ENCODE measurements around the gene RSRC1. TPM values are rescaled to one million over a fixed set of nuclear protein-coding genes. Genes with fewer than 3 reads are reported as not detected.
A peak's percentile ranks its signal among the peaks of the same experiment; 100 is the strongest.

RSRC1 gene
- total RNA-seq, 1 experiment from 2014 or later = 63.9 TPM

DNA sequence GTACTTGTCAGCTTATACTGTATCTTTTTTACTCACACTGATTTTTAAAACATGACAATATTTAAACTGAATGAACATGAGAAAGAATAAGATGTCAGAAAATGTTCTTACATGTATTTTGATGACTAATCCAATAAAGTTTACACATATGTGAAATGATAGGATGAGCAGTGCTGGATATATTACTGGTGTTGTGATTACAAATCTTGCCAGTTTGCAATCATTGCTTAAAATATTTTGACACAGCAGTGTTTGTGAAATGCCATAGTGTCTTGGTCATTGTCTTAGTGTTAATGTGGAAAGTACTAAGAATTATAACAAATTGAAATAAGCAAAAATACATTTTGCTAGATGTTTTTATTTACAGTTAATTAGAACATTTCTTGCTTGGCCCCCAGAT is 342.4 kb downstream of the RSRC1 start:
- in situ Hi-C loops (cut with HindIII; ENCODE audit: low pct_unique_long_range_greater_than_20kb, low sequenced_read_pairs) = no loop called here
- no peak for DNase-seq (ENCODE audit: low read depth, low spot score)

- no peak for DNase-seq (ENCODE audit: low read depth, low spot score)
- in situ Hi-C loops (cut with HindIII; ENCODE audit: low pct_unique_long_range_greater_than_20kb, low sequenced_read_pairs) = no loop called here
Measured at GRCh38 chr3:158453004-158453403, 343.1 kb downstream of the RSRC1 start.

- in situ Hi-C loops (cut with HindIII; ENCODE audit: low pct_unique_long_range_greater_than_20kb, low sequenced_read_pairs) = no loop called here
- no peak for DNase-seq (ENCODE audit: low read depth, low spot score)
Measured at GRCh38 chr3:158453865-158454264, 344.0 kb downstream of the RSRC1 start.

DNA sequence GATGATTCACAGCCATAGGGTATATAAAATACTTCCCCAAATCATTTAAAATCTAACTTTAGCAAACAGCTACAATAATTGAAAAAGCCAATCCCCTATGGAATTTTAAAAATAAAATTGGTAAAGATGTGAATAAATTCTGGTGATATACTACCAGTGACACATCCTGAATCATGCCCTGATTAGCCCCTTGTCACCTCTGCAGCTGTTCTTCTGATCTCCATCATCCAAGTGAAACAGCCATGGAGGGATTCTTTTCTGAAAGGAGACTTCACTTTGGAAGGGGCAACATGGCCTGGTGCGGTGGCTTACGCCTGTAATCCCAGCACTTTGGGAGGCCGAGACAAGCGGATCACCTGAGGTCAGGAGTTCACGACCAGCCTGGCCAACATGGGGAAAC is 345.5 kb downstream of the RSRC1 start:
- no peak for DNase-seq (ENCODE audit: low read depth, low spot score)
- in situ Hi-C loops (cut with HindIII; ENCODE audit: low pct_unique_long_range_greater_than_20kb, low sequenced_read_pairs) = no loop called here

- in situ Hi-C loops (cut with HindIII; ENCODE audit: low pct_unique_long_range_greater_than_20kb, low sequenced_read_pairs) = no loop called here
- DNase-seq (ENCODE audit: low read depth, low spot score) = no peak
Measured at GRCh38 chr3:158456114-158456513, 346.2 kb downstream of the RSRC1 start.

DNA sequence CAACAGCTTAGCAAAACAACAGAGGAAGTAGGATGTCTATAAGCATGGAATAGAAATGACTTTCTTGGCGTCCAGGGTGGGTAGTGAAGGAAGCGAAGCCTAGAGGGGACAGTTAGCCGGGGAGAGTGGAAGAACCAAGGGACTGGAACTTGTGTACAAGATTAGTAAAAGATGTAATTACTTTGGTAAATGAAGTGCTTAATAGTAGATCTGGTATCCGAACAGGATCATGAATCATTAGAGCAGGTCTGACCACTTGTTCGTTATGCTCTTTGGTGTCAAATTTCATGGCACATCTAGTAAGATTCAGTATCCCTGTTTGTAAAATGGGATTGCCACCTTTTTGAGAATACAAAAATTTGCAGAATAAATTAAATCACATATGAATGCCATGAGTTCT is 348.6 kb downstream of the RSRC1 start:
- DNase-seq (ENCODE audit: low read depth, low spot score) = no peak
- in situ Hi-C loops (cut with HindIII; ENCODE audit: low pct_unique_long_range_greater_than_20kb, low sequenced_read_pairs) = no loop called here

DNA sequence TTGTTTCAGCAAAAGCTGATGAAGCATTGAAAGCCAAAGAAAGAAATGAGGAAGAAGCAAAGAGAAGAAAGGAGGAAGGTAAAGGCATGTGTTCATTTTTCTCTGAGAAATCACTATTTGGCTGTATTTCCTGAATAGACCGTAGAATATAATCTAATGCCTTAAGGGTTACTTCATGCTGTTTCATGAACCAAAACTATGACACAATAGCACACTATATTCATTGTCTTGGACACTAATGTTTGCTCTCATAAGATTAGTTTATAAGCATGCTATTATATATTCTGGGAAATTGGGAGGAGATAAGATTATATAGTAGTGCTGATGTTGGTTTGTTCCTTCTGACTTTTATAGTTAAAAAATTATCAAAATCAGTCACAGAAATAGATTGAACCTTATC is 351.0 kb downstream of the RSRC1 start:
- DNase-seq (ENCODE audit: low read depth, low spot score) = peak; percentile 85
- in situ Hi-C loops (cut with HindIII; ENCODE audit: low pct_unique_long_range_greater_than_20kb, low sequenced_read_pairs) = no loop called here

- in situ Hi-C loops (cut with HindIII; ENCODE audit: low pct_unique_long_range_greater_than_20kb, low sequenced_read_pairs) = no loop called here
- DNase-seq (ENCODE audit: low read depth, low spot score) = no peak
Measured at GRCh38 chr3:158463556-158463955, 353.7 kb downstream of the RSRC1 start.

- DNase-seq (ENCODE audit: low read depth, low spot score) = no peak
- in situ Hi-C loops (cut with HindIII; ENCODE audit: low pct_unique_long_range_greater_than_20kb, low sequenced_read_pairs) = no loop called here
Measured at GRCh38 chr3:158465074-158465473, 355.2 kb downstream of the RSRC1 start.

- no peak for DNase-seq (ENCODE audit: low read depth, low spot score)
- in situ Hi-C loops (cut with HindIII; ENCODE audit: low pct_unique_long_range_greater_than_20kb, low sequenced_read_pairs) = no loop called here
Measured at GRCh38 chr3:158470944-158471638, 361.2 kb downstream of the RSRC1 start.

DNA sequence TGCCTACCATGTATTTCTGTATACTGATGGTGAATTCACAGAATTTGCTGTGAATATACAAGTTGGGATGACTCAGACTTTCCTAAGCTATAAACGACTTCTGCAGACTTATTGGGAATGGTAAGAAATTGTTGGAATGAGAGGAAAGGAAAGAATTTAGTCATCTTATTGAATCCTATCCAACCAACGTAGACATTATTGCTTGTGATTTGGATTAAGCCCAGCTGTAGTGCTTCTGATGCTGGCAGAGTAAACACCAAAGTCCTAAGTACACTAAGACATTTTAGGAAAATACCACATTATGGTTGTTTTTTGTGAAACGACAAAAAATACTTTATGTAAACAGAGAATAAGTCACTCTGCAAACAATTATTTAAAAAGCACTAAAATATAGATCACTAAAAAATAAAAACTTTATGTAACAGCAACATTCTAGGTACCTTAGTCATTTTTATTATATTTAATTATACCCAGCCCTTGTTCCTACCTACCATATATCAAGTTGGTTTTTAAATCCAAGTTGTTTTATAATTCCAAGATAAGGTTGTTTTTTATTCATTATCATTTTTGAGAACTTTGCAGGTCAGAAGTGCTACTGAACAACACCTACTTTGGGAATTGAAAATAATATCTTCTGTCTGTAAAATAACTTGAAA is 361.9 kb downstream of the RSRC1 start:
- in situ Hi-C loops (cut with HindIII; ENCODE audit: low pct_unique_long_range_greater_than_20kb, low sequenced_read_pairs) = no loop called here
- DNase-seq (ENCODE audit: low read depth, low spot score) = no peak

DNA sequence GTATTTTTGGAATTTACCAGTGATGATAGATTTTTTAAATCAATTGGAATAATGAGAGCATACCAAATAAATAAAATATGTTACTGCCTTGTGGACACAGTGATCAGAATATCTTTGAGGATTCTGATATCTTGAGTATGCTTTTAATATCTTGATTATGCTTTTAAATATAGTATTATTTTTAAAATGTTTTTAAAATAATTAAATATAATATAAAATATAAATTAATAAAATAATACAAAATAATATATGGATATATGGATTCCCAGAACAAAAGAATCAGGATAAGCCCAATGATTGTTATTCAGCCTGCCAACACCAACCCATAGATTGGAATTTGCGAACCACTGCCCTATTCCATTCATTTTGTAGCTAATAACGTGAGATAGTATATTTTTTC is 369.2 kb downstream of the RSRC1 start:
- in situ Hi-C loops (cut with HindIII; ENCODE audit: low pct_unique_long_range_greater_than_20kb, low sequenced_read_pairs) = no loop called here
- DNase-seq (ENCODE audit: low read depth, low spot score) = no peak

- no peak for DNase-seq (ENCODE audit: low read depth, low spot score)
Measured at GRCh38 chr3:158483701-158484235, 373.9 kb downstream of the RSRC1 start.

DNA sequence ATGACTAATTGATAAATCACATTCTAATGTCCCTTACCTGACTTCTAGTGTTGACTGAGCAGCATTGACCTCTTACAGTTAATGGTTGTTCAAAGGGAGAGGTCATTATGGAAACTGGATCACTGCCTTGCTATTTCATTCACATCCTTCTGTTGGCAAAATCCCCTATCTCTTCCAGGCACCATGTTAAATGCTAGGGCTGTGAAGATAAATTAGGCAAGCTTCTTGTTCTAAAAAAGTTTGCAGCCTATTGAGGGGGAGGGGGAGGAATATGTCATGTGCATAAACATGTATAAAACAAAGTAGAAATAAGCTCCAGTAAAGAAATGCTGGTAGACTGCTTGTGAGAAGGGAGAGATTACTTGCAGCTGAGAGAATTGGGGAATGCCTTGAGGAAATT is 376.3 kb downstream of the RSRC1 start:
- in situ Hi-C loops (cut with HindIII; ENCODE audit: low pct_unique_long_range_greater_than_20kb, low sequenced_read_pairs) = no loop called here

More at GRCh38 chr3:158483701-158484235, 373.9 kb downstream of the RSRC1 start:
- in situ Hi-C loops (cut with HindIII; ENCODE audit: low pct_unique_long_range_greater_than_20kb, low sequenced_read_pairs) = no loop called here

DNA sequence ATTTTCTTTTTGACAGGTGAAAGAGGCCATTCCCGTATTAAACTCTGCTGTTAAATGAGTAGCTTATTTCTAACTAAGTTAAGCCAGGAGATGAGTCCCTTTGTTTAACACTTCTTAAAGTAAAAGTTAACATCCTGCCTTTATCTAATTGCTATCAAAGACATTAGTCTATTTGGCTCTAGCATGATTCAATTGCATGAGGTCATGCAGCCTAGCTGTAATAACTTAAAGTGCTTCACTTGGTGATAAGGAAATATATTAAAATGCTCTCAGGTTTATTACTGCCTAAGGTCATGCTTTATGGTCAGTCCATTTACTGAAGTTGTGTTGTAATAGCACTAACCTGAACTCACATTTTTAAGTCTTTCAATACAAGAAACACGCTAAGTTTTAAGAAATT is 378.8 kb downstream of the RSRC1 start:
- DNase-seq (ENCODE audit: low read depth, low spot score) = no peak
- in situ Hi-C loops (cut with HindIII; ENCODE audit: low pct_unique_long_range_greater_than_20kb, low sequenced_read_pairs) = no loop called here

More for the DNA sequence above, 376.3 kb downstream of the RSRC1 start:
- DNase-seq (ENCODE audit: low read depth, low spot score) = no peak

GRCh38 chr3:158489181-158489580 is 379.3 kb downstream of the RSRC1 start:
- in situ Hi-C loops (cut with HindIII; ENCODE audit: low pct_unique_long_range_greater_than_20kb, low sequenced_read_pairs) = no loop called here
- no peak for DNase-seq (ENCODE audit: low read depth, low spot score)

DNA sequence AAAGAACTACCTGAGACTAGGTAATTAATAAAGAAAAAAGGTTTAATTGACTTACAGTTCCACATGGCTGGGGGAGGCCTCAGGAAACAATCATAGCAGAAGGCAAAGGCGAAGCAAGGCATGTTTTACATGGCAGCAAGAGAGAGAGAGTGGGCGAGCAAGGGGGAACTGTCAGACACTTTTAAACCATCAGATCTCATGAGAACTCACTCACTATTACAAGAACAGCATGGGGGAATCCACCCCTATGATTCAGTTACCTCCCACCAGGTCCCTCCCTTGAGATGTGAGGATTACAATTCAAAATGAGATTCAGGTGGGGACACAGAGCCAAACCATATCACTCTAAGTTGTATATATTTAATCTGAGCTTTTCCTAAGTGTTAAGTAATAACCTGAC is 382.1 kb downstream of the RSRC1 start:
- in situ Hi-C loops (cut with HindIII; ENCODE audit: low pct_unique_long_range_greater_than_20kb, low sequenced_read_pairs) = no loop called here
- no peak for DNase-seq (ENCODE audit: low read depth, low spot score)

- in situ Hi-C loops (cut with HindIII; ENCODE audit: low pct_unique_long_range_greater_than_20kb, low sequenced_read_pairs) = no loop called here
- DNase-seq (ENCODE audit: low read depth, low spot score) = no peak
Measured at GRCh38 chr3:158492685-158493084, 382.8 kb downstream of the RSRC1 start.

- DNase-seq (ENCODE audit: low read depth, low spot score) = no peak
- in situ Hi-C loops (cut with HindIII; ENCODE audit: low pct_unique_long_range_greater_than_20kb, low sequenced_read_pairs) = no loop called here
Measured at GRCh38 chr3:158493931-158494330, 384.0 kb downstream of the RSRC1 start.
